CD4-positive, alpha-beta T cell (primary cell): ENCODE results near the gene KCNN1. TPM values are rescaled to one million over a fixed set of nuclear protein-coding genes. Genes with fewer than 3 reads are reported as not detected.

Experiments used
- ATAC-seq: fragments of 200-7000 bp; cut with Tn5 transposase; one replicate; pipeline ENCODE4 v1.10.0; 2022; ENCODE audit warnings: mild to moderate bottlenecking; ENCODE audit not compliant: poor library complexity
- CTCF ChIA-PET: fragments of 350-600 bp; sonication (Branson Sonifier 250); formaldehyde crosslinking; loops from one replicate; lab custom pipeline; 2021; ENCODE audit warnings: antibody characterized with exemption, inconsistent platforms; lab: Charles Lee
- POLR2A ChIA-PET: fragments of 350-600 bp; sonication (Branson Sonifier 250); formaldehyde crosslinking; loops from one replicate; lab custom pipeline; 2021; ENCODE audit warnings: antibody characterized with exemption, inconsistent platforms; lab: Charles Lee
- DNase-seq, 14 experiments: peaks; one replicate each; pipeline ENCODE4 v3.0.0-alpha.2; 2013 to 2020; ENCODE audit warnings: mixed read lengths in 2 of 14
- H3K27ac ChIP-seq, 2 donors: one replicate each; pipeline versions ENCODE4 v1.5.1 to v1.7.0; 2013; ENCODE audit warnings: low read length in 2 of 2, low read depth in 1 of 2, mild to moderate bottlenecking in 1 of 2
- H3K27me3 ChIP-seq, 2 experiments: 1 replicate in 1 of 2; 2 replicates in 1 of 2; pipeline versions ENCODE4 v1.6.1 to v1.7.0; 2013; ENCODE audit warnings: low read length in 2 of 2, control low read depth in 1 of 2, mild to moderate bottlenecking in 1 of 2, moderate library complexity in 1 of 2; ENCODE audit not compliant: insufficient read depth in 2 of 2, control insufficient read depth in 1 of 2
- H3K36me3 ChIP-seq: one replicate; pipeline ENCODE4 v1.6.1; 2013; ENCODE audit warnings: low read length, control low read depth; ENCODE audit not compliant: insufficient read depth
- H3K4me1 ChIP-seq: one replicate; pipeline ENCODE4 v1.6.1; 2013; ENCODE audit warnings: low read length, control low read depth; ENCODE audit not compliant: insufficient read depth
- H3K4me3 ChIP-seq: one replicate; pipeline ENCODE4 v1.5.1; 2013; ENCODE audit warnings: mild to moderate bottlenecking, low read length, moderate library complexity
- H3K9me3 ChIP-seq, 2 experiments: 1 replicate in 1 of 2; 2 replicates in 1 of 2; pipeline versions ENCODE4 v1.6.1 to v1.7.0; 2013; ENCODE audit warnings: low read length in 2 of 2, mild to moderate bottlenecking in 2 of 2, control low read depth in 1 of 2, moderate library complexity in 1 of 2; ENCODE audit not compliant: control insufficient read depth in 1 of 2, insufficient read depth in 1 of 2
- H3K27ac Mint-ChIP-seq: one replicate; pipeline ENCODE4 v1.8.0; 2020; ENCODE audit warnings: mixed read lengths
- H3K27me3 Mint-ChIP-seq: one replicate; pipeline ENCODE4 v1.8.0; 2021; ENCODE audit warnings: mixed read lengths
- H3K36me3 Mint-ChIP-seq: one replicate; pipeline ENCODE4 v1.8.0; 2021; ENCODE audit warnings: low read depth, mixed read lengths
- H3K4me1 Mint-ChIP-seq: one replicate; pipeline ENCODE4 v1.8.0; 2021; ENCODE audit warnings: low read depth, mixed read lengths
- H3K4me3 Mint-ChIP-seq: one replicate; pipeline ENCODE4 v1.8.0; 2020; ENCODE audit warnings: mild to moderate bottlenecking, mixed read lengths
- H3K9me3 Mint-ChIP-seq: one replicate; pipeline ENCODE4 v1.8.0; 2020; ENCODE audit warnings: mixed read lengths
- intact Hi-C, 2 experiments: fragments of 100-400 bp; cut with DNase I in 1 of 2; cut with micrococcal nuclease in 1 of 2; formaldehyde crosslinking; loops; one replicate each; pipeline versions ENCODE4 v1.15.1 to v1.9.0; 2023 to 2025; cut with DNase I, micrococcal nuclease
- total RNA-seq, 174 experiments: library from RNA in 2 of 174; stranded (reverse) in 2 of 174; gene quantifications; one replicate each; pipeline ENCODE4 v1.2.3 and lab custom pipeline; 2021 to 2026
- TF ChIP-seq, protein P1 (sequence below): fragments of 200-600 bp; IDR thresholded peaks from one replicate; pipeline ENCODE4 v1.8.0; 2022; ENCODE audit warnings: antibody characterized with exemption, mild to moderate bottlenecking

KCNN1 gene
- total RNA-seq, 2 experiments from 2014 or later = not detected

DNA sequence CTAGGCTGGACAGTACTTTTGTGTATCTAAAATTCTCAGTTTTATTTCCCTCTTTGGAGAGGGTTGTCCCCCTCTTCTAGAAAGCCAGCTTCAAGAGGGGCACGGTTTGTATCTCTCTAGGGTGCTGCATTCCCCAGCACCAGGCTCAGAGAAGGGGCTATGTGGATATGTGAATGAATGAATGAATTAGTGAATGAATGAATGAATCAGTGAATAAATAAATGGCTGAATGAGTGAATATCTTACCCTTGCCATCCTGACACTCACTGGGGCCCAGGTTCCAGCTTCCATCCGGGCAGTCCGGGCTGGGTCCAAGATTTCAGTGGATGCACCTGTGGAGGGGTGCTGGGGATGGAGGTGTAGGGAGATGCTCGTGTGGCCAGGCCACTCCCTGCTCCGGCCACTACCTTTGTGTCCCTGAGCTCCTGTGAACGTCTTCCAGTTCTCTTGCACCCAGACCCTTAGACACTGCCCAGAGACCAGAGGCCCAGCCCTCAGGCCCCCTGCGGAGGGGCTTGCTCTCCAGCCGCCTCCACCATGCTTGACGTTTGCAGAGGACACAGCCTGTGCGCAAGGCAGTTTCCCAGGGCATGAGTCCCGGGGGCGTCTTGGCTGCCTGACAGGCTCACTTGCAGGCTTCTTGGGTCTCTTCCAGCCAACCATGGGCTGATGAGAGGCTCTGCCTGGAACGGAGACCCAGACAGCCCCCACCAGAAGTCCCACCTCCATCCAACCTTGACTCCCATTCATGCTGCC, 2.8 kb upstream of the KCNN1 start:
- TF ChIP-seq, protein P1, sequence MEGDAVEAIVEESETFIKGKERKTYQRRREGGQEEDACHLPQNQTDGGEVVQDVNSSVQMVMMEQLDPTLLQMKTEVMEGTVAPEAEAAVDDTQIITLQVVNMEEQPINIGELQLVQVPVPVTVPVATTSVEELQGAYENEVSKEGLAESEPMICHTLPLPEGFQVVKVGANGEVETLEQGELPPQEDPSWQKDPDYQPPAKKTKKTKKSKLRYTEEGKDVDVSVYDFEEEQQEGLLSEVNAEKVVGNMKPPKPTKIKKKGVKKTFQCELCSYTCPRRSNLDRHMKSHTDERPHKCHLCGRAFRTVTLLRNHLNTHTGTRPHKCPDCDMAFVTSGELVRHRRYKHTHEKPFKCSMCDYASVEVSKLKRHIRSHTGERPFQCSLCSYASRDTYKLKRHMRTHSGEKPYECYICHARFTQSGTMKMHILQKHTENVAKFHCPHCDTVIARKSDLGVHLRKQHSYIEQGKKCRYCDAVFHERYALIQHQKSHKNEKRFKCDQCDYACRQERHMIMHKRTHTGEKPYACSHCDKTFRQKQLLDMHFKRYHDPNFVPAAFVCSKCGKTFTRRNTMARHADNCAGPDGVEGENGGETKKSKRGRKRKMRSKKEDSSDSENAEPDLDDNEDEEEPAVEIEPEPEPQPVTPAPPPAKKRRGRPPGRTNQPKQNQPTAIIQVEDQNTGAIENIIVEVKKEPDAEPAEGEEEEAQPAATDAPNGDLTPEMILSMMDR = no peak
- Histone ChIP-seq H3K9me3 (peaks cover 0 to 10% of the 10 kb centered on the region in 2 experiments), H3K4me3 (no peak overlapping the region), H3K4me1 (peaks cover 13% of the 10 kb centered on the region), H3K27ac (no peak overlapping the region), H3K27me3 (peaks cover 30% of the 10 kb centered on the region in 2 experiments), H3K36me3 (no peaks in the 10 kb centered on the region)
- H3K4me3 Mint-ChIP-seq = no peak overlapping the region
- no peaks in the 10 kb centered on the region for H3K9me3 Mint-ChIP-seq
- ATAC-seq (no peak), DNase-seq (peak in 1 of 14 experiments; percentile 8)
- intact Hi-C loops = no loop called here
- peaks cover 52% of the 10 kb centered on the region for H3K27me3 Mint-ChIP-seq
- no peak overlapping the region for H3K27ac Mint-ChIP-seq
- ChIA-PET CTCF (no interaction called here), POLR2A (no interaction called here)
- peaks cover 9% of the 10 kb centered on the region for H3K4me1 Mint-ChIP-seq
- H3K36me3 Mint-ChIP-seq = no peaks in the 10 kb centered on the region

DNA sequence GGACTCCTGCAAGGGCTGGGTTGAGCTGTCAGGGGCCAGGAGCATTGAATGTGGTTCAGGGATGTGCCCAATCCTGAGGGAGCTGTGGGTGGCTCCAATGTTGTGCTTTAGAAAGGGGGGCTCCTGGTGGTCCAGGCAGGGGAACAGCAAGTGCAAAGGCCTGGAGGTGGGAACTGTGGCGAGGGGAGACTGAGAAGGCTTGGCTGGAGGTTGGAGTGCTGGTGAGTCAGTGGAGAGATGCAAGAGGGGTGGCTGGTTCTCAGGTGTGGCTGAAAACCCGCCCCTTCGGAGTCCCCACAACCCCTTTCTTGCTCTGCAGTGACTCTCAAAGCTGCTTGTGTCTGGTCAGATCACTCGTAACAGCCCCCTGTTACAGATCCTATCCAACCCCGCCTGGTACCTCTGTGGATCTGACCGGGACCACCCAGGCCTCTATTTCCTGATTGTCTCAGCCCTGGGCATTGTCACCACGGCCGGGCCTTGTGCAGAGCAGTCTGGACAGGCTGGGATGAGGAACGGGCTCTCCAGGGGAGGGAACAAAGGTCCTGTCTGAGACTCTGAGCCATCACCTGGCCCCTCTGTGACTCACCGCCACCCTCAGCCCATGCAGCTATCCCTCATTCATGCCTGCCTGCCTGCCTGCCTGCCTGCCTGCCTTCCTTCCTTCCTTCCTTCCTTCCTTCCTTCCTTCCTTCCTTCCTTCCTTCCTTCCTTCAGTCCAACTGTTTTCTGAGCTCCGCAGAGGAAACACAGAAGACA, 1.4 kb upstream of the KCNN1 start:
- intact Hi-C loops = no loop called here
- H3K4me3 ChIP-seq = no peak overlapping the region
- H3K27ac ChIP-seq = no peak overlapping the region
- peaks cover 0 to 10% of the 10 kb centered on the region in 2 experiments for H3K9me3 ChIP-seq
- H3K4me1 ChIP-seq = peaks cover 13% of the 10 kb centered on the region
- DNase-seq (no peak), ATAC-seq (no peak)
- H3K9me3 Mint-ChIP-seq = no peaks in the 10 kb centered on the region
- H3K36me3 ChIP-seq = no peaks in the 10 kb centered on the region
- TF ChIP-seq, protein P1 = no peak
- H3K4me3 Mint-ChIP-seq = no peak overlapping the region
- peaks cover 9% of the 10 kb centered on the region for H3K4me1 Mint-ChIP-seq
- H3K27me3 Mint-ChIP-seq = peaks cover 57% of the 10 kb centered on the region
- CTCF ChIA-PET = no interaction called here
- H3K27ac Mint-ChIP-seq = no peak overlapping the region
- peaks cover 30% of the 10 kb centered on the region in 2 experiments for H3K27me3 ChIP-seq
- no peaks in the 10 kb centered on the region for H3K36me3 Mint-ChIP-seq
- POLR2A ChIA-PET = no interaction called here

DNA sequence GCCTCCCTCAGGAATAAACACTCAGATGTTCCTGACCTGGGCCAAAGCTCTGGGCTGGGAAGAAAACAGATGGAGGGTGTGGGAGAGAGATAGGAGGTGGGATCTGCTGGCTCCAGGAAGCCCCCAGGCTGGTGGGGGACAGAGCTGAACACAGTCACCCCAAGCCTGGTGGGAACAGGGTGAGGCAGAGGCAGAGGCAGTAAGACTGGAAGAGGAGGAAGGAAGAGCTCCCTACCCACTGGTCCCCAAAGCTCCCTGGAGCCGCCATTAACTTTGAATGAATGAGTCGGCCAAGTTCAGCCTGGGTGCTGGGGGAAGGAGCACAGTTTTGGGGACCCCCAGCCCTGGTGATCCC, 801 bp upstream of the KCNN1 start:
- DNase-seq = no peak
- Histone ChIP-seq H3K4me1 (peaks cover 13% of the 10 kb centered on the region), H3K9me3 (peaks cover 0 to 10% of the 10 kb centered on the region in 2 experiments), H3K36me3 (no peaks in the 10 kb centered on the region), H3K27me3 (peaks cover 30% of the 10 kb centered on the region in 2 experiments), H3K27ac (no peak overlapping the region), H3K4me3 (no peak overlapping the region)
- Mint-ChIP-seq H3K4me1 (peaks cover 9% of the 10 kb centered on the region), H3K36me3 (no peaks in the 10 kb centered on the region), H3K27me3 (peaks cover 57% of the 10 kb centered on the region), H3K27ac (no peak overlapping the region), H3K4me3 (no peak overlapping the region), H3K9me3 (no peaks in the 10 kb centered on the region)
- TF ChIP-seq, protein P1 = no peak
- POLR2A ChIA-PET = no interaction called here
- CTCF ChIA-PET = no interaction called here
- intact Hi-C loops = no loop called here
- ATAC-seq = no peak
